Keratinocyte (primary cell): ENCODE results near the gene CASZ1.

Source experiments
- EZH2 ChIP-seq: IDR thresholded peaks from one replicate; pipeline ENCODE4 v1.6.1; 2012; ENCODE audit warnings: inconsistent platforms, mild to moderate bottlenecking, low read length, moderate library complexity
- TF ChIP-seq, protein P1 (sequence below), 3 experiments: IDR thresholded peaks in 1 of 3; conservative IDR thresholded peaks in 1 of 3; optimal IDR thresholded peaks in 1 of 3; 2 replicates in 2 of 3; 3 replicates in 1 of 3; pipeline versions ENCODE3 to v1.5.1; 2011; ENCODE audit warnings: low read length in 3 of 3, mild to moderate bottlenecking in 3 of 3, moderate library complexity in 2 of 3, control low read depth in 1 of 3, inconsistent platforms in 1 of 3; ENCODE audit not compliant: insufficient read depth in 2 of 3; ENCODE audit errors: extremely low read depth in 1 of 3

DNA sequence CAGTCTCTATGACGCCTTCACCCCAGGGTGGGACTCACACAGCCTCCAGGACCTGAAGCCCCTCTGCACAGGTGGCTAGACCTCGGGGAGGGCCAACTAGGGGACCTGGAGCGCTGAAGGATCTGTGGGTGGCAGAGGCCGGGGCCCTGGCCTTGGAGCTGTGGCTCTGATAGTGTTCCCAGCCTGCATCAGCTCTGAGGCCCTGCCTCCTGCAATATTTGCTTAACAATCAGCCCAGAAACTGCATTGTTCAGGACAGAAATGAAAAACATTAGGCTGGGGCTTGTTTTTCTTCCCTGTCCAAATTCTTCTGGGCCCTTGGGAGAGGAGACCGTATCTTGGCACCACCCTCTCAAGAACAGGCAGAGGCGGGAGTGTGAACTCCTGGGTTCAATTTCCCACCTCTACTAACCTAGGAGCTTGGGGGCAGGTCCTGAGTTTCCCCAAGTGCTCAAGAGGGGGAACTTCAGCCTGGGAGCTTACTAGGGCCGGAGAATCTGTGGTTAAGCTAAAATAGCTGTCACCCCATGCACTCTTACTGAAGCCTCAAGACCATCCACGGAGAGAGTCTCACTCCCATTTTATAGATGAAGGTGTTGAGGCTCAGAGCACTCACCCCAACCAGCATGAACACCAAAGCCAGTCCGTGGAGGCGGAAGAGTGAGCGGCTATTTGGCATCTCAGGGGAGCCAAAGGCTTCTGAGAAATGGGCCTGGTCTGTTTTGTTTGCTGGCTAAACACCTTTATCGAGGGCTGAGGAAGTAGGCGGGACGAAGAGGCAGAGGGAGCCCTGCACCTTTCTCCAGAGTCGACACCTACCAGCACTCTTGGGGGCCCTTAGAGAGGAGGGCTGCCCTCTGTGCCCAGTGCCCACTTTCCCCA is 18.8 kb upstream of the CASZ1 start:
- TF ChIP-seq, protein P1, sequence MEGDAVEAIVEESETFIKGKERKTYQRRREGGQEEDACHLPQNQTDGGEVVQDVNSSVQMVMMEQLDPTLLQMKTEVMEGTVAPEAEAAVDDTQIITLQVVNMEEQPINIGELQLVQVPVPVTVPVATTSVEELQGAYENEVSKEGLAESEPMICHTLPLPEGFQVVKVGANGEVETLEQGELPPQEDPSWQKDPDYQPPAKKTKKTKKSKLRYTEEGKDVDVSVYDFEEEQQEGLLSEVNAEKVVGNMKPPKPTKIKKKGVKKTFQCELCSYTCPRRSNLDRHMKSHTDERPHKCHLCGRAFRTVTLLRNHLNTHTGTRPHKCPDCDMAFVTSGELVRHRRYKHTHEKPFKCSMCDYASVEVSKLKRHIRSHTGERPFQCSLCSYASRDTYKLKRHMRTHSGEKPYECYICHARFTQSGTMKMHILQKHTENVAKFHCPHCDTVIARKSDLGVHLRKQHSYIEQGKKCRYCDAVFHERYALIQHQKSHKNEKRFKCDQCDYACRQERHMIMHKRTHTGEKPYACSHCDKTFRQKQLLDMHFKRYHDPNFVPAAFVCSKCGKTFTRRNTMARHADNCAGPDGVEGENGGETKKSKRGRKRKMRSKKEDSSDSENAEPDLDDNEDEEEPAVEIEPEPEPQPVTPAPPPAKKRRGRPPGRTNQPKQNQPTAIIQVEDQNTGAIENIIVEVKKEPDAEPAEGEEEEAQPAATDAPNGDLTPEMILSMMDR (optimal IDR thresholded peaks at IDR 0.05 in 1 of 3, IDR thresholded peaks at IDR 0.05 in 1 of 3, conservative IDR thresholded peaks at IDR 0.05 in 1 of 3; ENCODE audit: extremely low read depth in 1 of 3, insufficient read depth in 2 of 3, low read length in 3 of 3) = no peak
- no peak for TF ChIP-seq EZH2
